Gastrocnemius medialis (tissue), 4 donors: Measurements from ENCODE around the gene GPNMB. TPM values are rescaled to one million over a fixed set of nuclear protein-coding genes. Genes with fewer than 3 reads are reported as not detected.

Experiments
- ATAC-seq, 2 donors: fragments of 150-250 bp; one replicate each; pipeline ENCODE4 v1.9.1; 2016
- DNase-seq, 2 donors: peaks; one replicate each; pipeline ENCODE4 v3.0.0-alpha.2; 2019
- H3K27ac ChIP-seq, 4 donors: fragments of 200-600 bp; sonication (generic); 1 replicate in 1 of 4; 2 replicates in 3 of 4; pipeline ENCODE4 v1.5.1; 2016 to 2018; ENCODE audit warnings: mild to moderate bottlenecking in 2 of 4, moderate library complexity in 1 of 4
- H3K27me3 ChIP-seq, 3 donors: fragments of 200-600 bp; sonication (generic) in 2 of 3; 1 replicate in 1 of 3; 2 replicates in 2 of 3; pipeline versions ENCODE4 v1.5.1 to v1.6.0; 2016 to 2019; ENCODE audit warnings: mild to moderate bottlenecking in 1 of 3, moderate library complexity in 1 of 3
- H3K36me3 ChIP-seq, 2 donors: fragments of 200-600 bp; sonication (generic) in 1 of 2; one replicate each; pipeline ENCODE4 v1.5.1; 2017 to 2018
- H3K4me1 ChIP-seq, 2 donors: fragments of 200-600 bp; sonication (generic) in 1 of 2; one replicate each; pipeline ENCODE4 v1.5.1; 2016 to 2017; ENCODE audit warnings: mild to moderate bottlenecking in 2 of 2
- H3K4me3 ChIP-seq, 4 donors: fragments of 200-600 bp; sonication (generic) in 3 of 4; 1 replicate in 1 of 4; 2 replicates in 3 of 4; pipeline ENCODE4 v1.5.1; 2016 to 2019; ENCODE audit warnings: mild to moderate bottlenecking in 2 of 4
- H3K9me3 ChIP-seq, 3 donors: fragments of 200-600 bp; sonication (generic) in 2 of 3; 1 replicate in 1 of 3; 2 replicates in 2 of 3; pipeline ENCODE4 v1.5.1; 2016 to 2019
- CTCF ChIP-seq, 5 experiments: fragments of 450-650 bp in 3 of 5; fragments of 200-600 bp in 2 of 5; sonication (generic) in 2 of 5; IDR thresholded peaks in 4 of 5; conservative IDR thresholded peaks in 1 of 5; 1 replicate in 4 of 5; 2 replicates in 1 of 5; pipeline ENCODE4 v1.5.1; 2016 to 2019; ENCODE audit warnings: antibody characterized with exemption in 5 of 5, mild to moderate bottlenecking in 3 of 5, moderate library complexity in 3 of 5
- POLR2A ChIP-seq, 2 donors: fragments of 450-650 bp; IDR thresholded peaks; one replicate each; pipeline ENCODE4 v1.6.1; 2017; ENCODE audit warnings: antibody characterized with exemption in 2 of 2, mild to moderate bottlenecking in 2 of 2, moderate library complexity in 2 of 2
- in situ Hi-C, 4 donors: fragments of 200-750 bp; cut with MboI; loops; one replicate each; pipeline versions ENCODE4 v1.15.0 to v1.8.0; 2017; ENCODE audit warnings: low sequenced_read_pairs in 4 of 4
- intact Hi-C: fragments of 100-400 bp; cut with DNase I; formaldehyde crosslinking; loops from one replicate; pipeline ENCODE4 v1.15.1; 2023; ENCODE audit warnings: low total_unique reads
- total RNA-seq, 4 donors: library from RNA; depleted of rRNA; stranded (reverse); fragments of >200 nt; gene quantifications; one replicate each; pipeline versions ENCODE4 v1.1.0 to v1.2.3, GENCODE V29; 2016

The GPNMB gene
- total RNA-seq, 4 donors from 2014 or later: 14.7 to 32.1 (median 17.3) TPM

GRCh38 chr7:23238983-23239652 is 7.5 kb upstream of the GPNMB start:
- DNase-seq: no peak
- no peak for ATAC-seq
- Histone ChIP-seq H3K4me3 (no peak overlapping the region), H3K27me3 (no peaks in the 10 kb centered on the region), H3K9me3 (no peaks in the 10 kb centered on the region), H3K36me3 (no peaks in the 10 kb centered on the region), H3K27ac (no peak overlapping the region), H3K4me1 (peaks cover 6 to 10% of the 10 kb centered on the region in 2 donors)
- TF ChIP-seq CTCF (IDR thresholded peaks at IDR 0.05 in 4 of 5, conservative IDR thresholded peaks at IDR 0.05 in 1 of 5) (no peak), POLR2A (IDR thresholded peaks at IDR 0.05) (no peak)
- intact Hi-C loops (no loop called here), in situ Hi-C loops (no loop called here)

GRCh38 chr7:23239698-23240097 is 6.9 kb upstream of the GPNMB start:
- ATAC-seq (no peak), DNase-seq (no peak)
- Histone ChIP-seq H3K27me3 (no peaks in the 10 kb centered on the region), H3K4me1 (peaks cover 3 to 4% of the 10 kb centered on the region in 2 donors), H3K9me3 (no peaks in the 10 kb centered on the region), H3K36me3 (no peaks in the 10 kb centered on the region), H3K27ac (no peak overlapping the region), H3K4me3 (no peak overlapping the region)
- TF ChIP-seq POLR2A (IDR thresholded peaks at IDR 0.05): no peak
- TF ChIP-seq CTCF (IDR thresholded peaks at IDR 0.05 in 4 of 5, conservative IDR thresholded peaks at IDR 0.05 in 1 of 5): no peak
- intact Hi-C loops (no loop called here), in situ Hi-C loops (no loop called here)

GRCh38 chr7:23242321-23242720 is 4.3 kb upstream of the GPNMB start:
- no peaks in the 10 kb centered on the region for H3K4me1 ChIP-seq
- intact Hi-C loops: no loop called here

GRCh38 chr7:23242935-23243334 is 3.6 kb upstream of the GPNMB start:
- H3K36me3 ChIP-seq: no peaks in the 10 kb centered on the region
- DNase-seq (no peak), ATAC-seq (no peak)
- TF ChIP-seq CTCF (IDR thresholded peaks at IDR 0.05 in 4 of 5, conservative IDR thresholded peaks at IDR 0.05 in 1 of 5): no peak
- no peak for TF ChIP-seq POLR2A (IDR thresholded peaks at IDR 0.05)
- no peaks in the 10 kb centered on the region for H3K9me3 ChIP-seq
- no peak overlapping the region for H3K4me3 ChIP-seq
- H3K4me1 ChIP-seq: peaks cover 3 to 5% of the 10 kb centered on the region in 2 donors
- intact Hi-C loops: no loop called here
- in situ Hi-C loops: no loop called here
- no peak overlapping the region for H3K27ac ChIP-seq
- peaks cover 7 to 14% (median 11%) of the 10 kb centered on the region in 3 donors for H3K27me3 ChIP-seq

More at GRCh38 chr7:23242321-23242720, 4.3 kb upstream of the GPNMB start:
- ATAC-seq (no peak), DNase-seq (no peak)
- peaks cover 4 to 8% (median 5%) of the 10 kb centered on the region in 3 donors for H3K27me3 ChIP-seq
- in situ Hi-C loops: no loop called here
- no peak overlapping the region for H3K4me3 ChIP-seq
- TF ChIP-seq CTCF (IDR thresholded peaks at IDR 0.05 in 4 of 5, conservative IDR thresholded peaks at IDR 0.05 in 1 of 5) (no peak), POLR2A (IDR thresholded peaks at IDR 0.05) (no peak)
- H3K36me3 ChIP-seq: no peaks in the 10 kb centered on the region
- no peak overlapping the region for H3K27ac ChIP-seq
- H3K9me3 ChIP-seq: no peaks in the 10 kb centered on the region
